Breast epithelium (tissue), 3 donors: ENCODE results near the gene ESF1.

Source experiments
- CTCF ChIP-seq, 3 donors: fragments of 450-650 bp; IDR thresholded peaks; one replicate each; pipeline ENCODE4 v1.5.1; 2016 to 2017; ENCODE audit warnings: antibody characterized with exemption in 3 of 3, mild to moderate bottlenecking in 3 of 3, moderate library complexity in 3 of 3
- POLR2A ChIP-seq: fragments of 450-650 bp; IDR thresholded peaks from one replicate; pipeline ENCODE4 v1.6.1; 2016; ENCODE audit warnings: antibody characterized with exemption, mild to moderate bottlenecking, moderate library complexity
- POLR2AphosphoS5 ChIP-seq, 3 donors: sonication (generic); formaldehyde crosslinking; IDR thresholded peaks; one replicate each; pipeline ENCODE4 v1.6.1; 2017; ENCODE audit warnings: antibody characterized with exemption in 3 of 3

- TF ChIP-seq CTCF (IDR thresholded peaks at IDR 0.05) (no peak), POLR2AphosphoS5 (IDR thresholded peaks at IDR 0.05) (no peak), POLR2A (no peak)
Measured at GRCh38 chr20:13718171-13718570, 66.5 kb downstream of the ESF1 start.
